Karpas-422 (cell line): ENCODE data around the gene MOB3B. TPM values are rescaled to one million over a fixed set of nuclear protein-coding genes. Genes with fewer than 3 reads are reported as not detected.

Experiments
- DNase-seq: peaks from one replicate; pipeline ENCODE4 v3.0.0-alpha.2; 2015
- H2AFZ ChIP-seq: fragments of 200-600 bp; sonication (generic); 2 replicates; pipeline ENCODE4 v1.6.1; 2014; ENCODE audit warnings: antibody characterized with exemption, low read length, mixed read lengths
- H3K27ac ChIP-seq: fragments of 200-600 bp; sonication (generic); 2 replicates; pipeline ENCODE4 v1.5.1; 2014; ENCODE audit warnings: mild to moderate bottlenecking, low read length, moderate library complexity
- H3K27me3 ChIP-seq: fragments of 200-600 bp; sonication (generic); 2 replicates; pipeline ENCODE4 v1.6.1; 2014; ENCODE audit warnings: low read length, mixed read lengths
- H3K36me3 ChIP-seq: fragments of 200-600 bp; sonication (generic); 2 replicates; pipeline ENCODE4 v1.6.1; 2014; ENCODE audit warnings: low read length, mixed read lengths; ENCODE audit not compliant: insufficient read depth
- H3K4me1 ChIP-seq: fragments of 200-600 bp; sonication (generic); 2 replicates; pipeline ENCODE4 v1.6.1; 2014; ENCODE audit warnings: mild to moderate bottlenecking, low read length, mixed read lengths
- H3K4me2 ChIP-seq: fragments of 200-600 bp; sonication (generic); 2 replicates; pipeline ENCODE4 v1.6.1; 2014; ENCODE audit warnings: low read length, low read depth, mild to moderate bottlenecking; ENCODE audit not compliant: poor library complexity, severe bottlenecking
- H3K4me3 ChIP-seq: fragments of 200-600 bp; sonication (generic); 2 replicates; pipeline ENCODE4 v1.5.1; 2014; ENCODE audit warnings: mild to moderate bottlenecking, antibody characterized with exemption, low read length, mixed read lengths
- H3K79me2 ChIP-seq: fragments of 200-600 bp; sonication (generic); 2 replicates; pipeline ENCODE4 v1.6.1; 2014; ENCODE audit warnings: mild to moderate bottlenecking, low read length, mixed read lengths
- H3K9ac ChIP-seq: fragments of 200-600 bp; sonication (generic); 2 replicates; pipeline ENCODE4 v1.6.0; 2014; ENCODE audit warnings: low read length
- H3K9me2 ChIP-seq: fragments of 200-600 bp; sonication (generic), shearing (Covaris generic); replicated peaks from 2 replicates; pipeline ENCODE4 v1.6.0; 2014; ENCODE audit warnings: mild to moderate bottlenecking, low read length, moderate library complexity; ENCODE audit not compliant: insufficient read depth
- H3K9me3 ChIP-seq: fragments of 300-700, 200-600 bp; sonication (generic); 2 replicates; pipeline ENCODE4 v1.6.1; 2014; ENCODE audit warnings: low read length, mixed read lengths
- H4K20me1 ChIP-seq: fragments of 200-600 bp; sonication (generic); 2 replicates; pipeline ENCODE4 v1.6.1; 2014; ENCODE audit warnings: mild to moderate bottlenecking, antibody characterized with exemption, low read length, low read depth; ENCODE audit not compliant: insufficient read depth
- total RNA-seq: library from RNA; depleted of rRNA; stranded (reverse); fragments of >200 nt; shearing (Covaris generic); gene quantifications from 2 replicates; pipeline ENCODE4 v1.2.3, GENCODE V29; 2014; ENCODE audit warnings: low replicate concordance

The MOB3B gene
- total RNA-seq, 1 experiment from 2014 or later: 0.45 TPM

GRCh38 chr9:27310582-27310981 is 219.0 kb downstream of the MOB3B start:
- no peak overlapping the region for H3K9ac ChIP-seq
- no peak overlapping the region for H3K4me3 ChIP-seq
- H3K9me3 ChIP-seq: no peaks in the 10 kb centered on the region
- no peaks in the 10 kb centered on the region for H3K36me3 ChIP-seq
- H3K4me1 ChIP-seq: no peaks in the 10 kb centered on the region
- no peaks in the 10 kb centered on the region for H3K27me3 ChIP-seq
- no peak for DNase-seq
- H2AFZ ChIP-seq: no peak overlapping the region
- H3K4me2 ChIP-seq: no peak overlapping the region
- no peaks in the 10 kb centered on the region for H3K79me2 ChIP-seq
- H3K9me2 ChIP-seq: no peaks in the 10 kb centered on the region
- H4K20me1 ChIP-seq: no peaks in the 10 kb centered on the region
- H3K27ac ChIP-seq: no peak overlapping the region

GRCh38 chr9:27308691-27309390 is 220.8 kb downstream of the MOB3B start:
- Histone ChIP-seq H3K27me3 (no peaks in the 10 kb centered on the region), H3K9me3 (no peaks in the 10 kb centered on the region), H3K4me2 (no peak overlapping the region), H3K4me3 (no peak overlapping the region), H2AFZ (no peak overlapping the region), H3K27ac (no peak overlapping the region), H3K9ac (no peak overlapping the region), H4K20me1 (no peaks in the 10 kb centered on the region), H3K9me2 (no peaks in the 10 kb centered on the region), H3K4me1 (no peaks in the 10 kb centered on the region), H3K36me3 (no peaks in the 10 kb centered on the region), H3K79me2 (no peaks in the 10 kb centered on the region)
- no peak for DNase-seq

- no peaks in the 10 kb centered on the region for H4K20me1 ChIP-seq
- DNase-seq: no peak
- no peak overlapping the region for H3K27ac ChIP-seq
- H3K9me3 ChIP-seq: no peaks in the 10 kb centered on the region
- no peak overlapping the region for H2AFZ ChIP-seq
- H3K27me3 ChIP-seq: no peaks in the 10 kb centered on the region
- H3K4me3 ChIP-seq: no peak overlapping the region
- no peak overlapping the region for H3K4me2 ChIP-seq
- H3K79me2 ChIP-seq: no peaks in the 10 kb centered on the region
- H3K9ac ChIP-seq: no peak overlapping the region
- no peaks in the 10 kb centered on the region for H3K36me3 ChIP-seq
- H3K4me1 ChIP-seq: no peaks in the 10 kb centered on the region
- H3K9me2 ChIP-seq: no peaks in the 10 kb centered on the region
These were observed 225.1 kb downstream of the MOB3B start for GRCh38 chr9:27304521-27304920.

- no peak overlapping the region for H3K4me3 ChIP-seq
- no peaks in the 10 kb centered on the region for H3K9me3 ChIP-seq
- H3K9me2 ChIP-seq: no peaks in the 10 kb centered on the region
- H3K27ac ChIP-seq: no peak overlapping the region
- H3K79me2 ChIP-seq: no peaks in the 10 kb centered on the region
- no peak overlapping the region for H3K4me2 ChIP-seq
- H4K20me1 ChIP-seq: no peaks in the 10 kb centered on the region
- H2AFZ ChIP-seq: no peak overlapping the region
- no peaks in the 10 kb centered on the region for H3K4me1 ChIP-seq
- H3K9ac ChIP-seq: no peak overlapping the region
- H3K36me3 ChIP-seq: no peaks in the 10 kb centered on the region
- no peaks in the 10 kb centered on the region for H3K27me3 ChIP-seq
- DNase-seq: no peak
These were observed 226.4 kb downstream of the MOB3B start for GRCh38 chr9:27303219-27303618.

GRCh38 chr9:27297050-27297449 is 232.6 kb downstream of the MOB3B start, which contains the start of gene EQTN:
Gene EQTN, minus strand, starts transcription at chr9:27297150. Its CDS starts 95 bp downstream, at chr9:27297055.
- no peaks in the 10 kb centered on the region for H3K79me2 ChIP-seq
- DNase-seq: no peak
- H3K9me3 ChIP-seq: no peaks in the 10 kb centered on the region
- H3K4me2 ChIP-seq: no peak within 1 kb of the TSS
- no peak within 1 kb of the TSS for H3K4me3 ChIP-seq
- H2AFZ ChIP-seq: no peak within 1 kb of the TSS
- no peaks in the 10 kb centered on the region for H3K36me3 ChIP-seq
- H3K27ac ChIP-seq: no peak within 1 kb of the TSS
- H3K9ac ChIP-seq: no peak within 1 kb of the TSS
- H4K20me1 ChIP-seq: no peaks in the 10 kb centered on the region
- no peaks in the 10 kb centered on the region for H3K4me1 ChIP-seq
- no peaks in the 10 kb centered on the region for H3K9me2 ChIP-seq
- H3K27me3 ChIP-seq: no peaks in the 10 kb centered on the region

GRCh38 chr9:27293996-27294395 is 235.6 kb downstream of the MOB3B start:
- no peaks in the 10 kb centered on the region for H3K27me3 ChIP-seq
- H3K27ac ChIP-seq: no peak overlapping the region
- no peaks in the 10 kb centered on the region for H3K36me3 ChIP-seq
- H3K9me2 ChIP-seq: no peaks in the 10 kb centered on the region
- no peak overlapping the region for H2AFZ ChIP-seq
- no peaks in the 10 kb centered on the region for H3K79me2 ChIP-seq
- H3K9ac ChIP-seq: no peak overlapping the region
- H3K4me2 ChIP-seq: no peak overlapping the region
- DNase-seq: no peak
- no peaks in the 10 kb centered on the region for H3K9me3 ChIP-seq
- no peaks in the 10 kb centered on the region for H4K20me1 ChIP-seq
- no peak overlapping the region for H3K4me3 ChIP-seq
- no peaks in the 10 kb centered on the region for H3K4me1 ChIP-seq

GRCh38 chr9:27292659-27293405 is 236.8 kb downstream of the MOB3B start:
- no peaks in the 10 kb centered on the region for H3K36me3 ChIP-seq
- H3K9me2 ChIP-seq: no peaks in the 10 kb centered on the region
- H3K9me3 ChIP-seq: no peaks in the 10 kb centered on the region
- no peak overlapping the region for H3K9ac ChIP-seq
- no peak overlapping the region for H3K27ac ChIP-seq
- no peaks in the 10 kb centered on the region for H3K79me2 ChIP-seq
- H4K20me1 ChIP-seq: no peaks in the 10 kb centered on the region
- no peak for DNase-seq
- no peak overlapping the region for H2AFZ ChIP-seq
- no peaks in the 10 kb centered on the region for H3K4me1 ChIP-seq
- no peaks in the 10 kb centered on the region for H3K27me3 ChIP-seq
- H3K4me3 ChIP-seq: no peak overlapping the region
- H3K4me2 ChIP-seq: no peak overlapping the region

- no peak overlapping the region for H3K27ac ChIP-seq
- no peaks in the 10 kb centered on the region for H3K27me3 ChIP-seq
- no peaks in the 10 kb centered on the region for H3K9me2 ChIP-seq
- no peaks in the 10 kb centered on the region for H3K9me3 ChIP-seq
- no peaks in the 10 kb centered on the region for H3K4me1 ChIP-seq
- no peak overlapping the region for H3K4me3 ChIP-seq
- no peaks in the 10 kb centered on the region for H3K36me3 ChIP-seq
- H4K20me1 ChIP-seq: no peaks in the 10 kb centered on the region
- H3K79me2 ChIP-seq: no peaks in the 10 kb centered on the region
- H3K9ac ChIP-seq: no peak overlapping the region
- H3K4me2 ChIP-seq: no peak overlapping the region
- H2AFZ ChIP-seq: no peak overlapping the region
- DNase-seq: no peak
These were observed 238.3 kb downstream of the MOB3B start for GRCh38 chr9:27291292-27291691.
